ENCODE data around the gene TRIM44. TPM values are rescaled to one million over a fixed set of nuclear protein-coding genes. Genes with fewer than 3 reads are reported as not detected.
"Not testable (repeated sequence)": the region's sequence is repeated elsewhere in the genome, so short reads cannot be mapped to it uniquely, and the experiment has no call there.

The TRIM44 gene
- total RNA-seq, 1 experiment from 2014 or later = 3.6 TPM

GRCh38 chr11:35629511-35629910, 33.1 kb upstream of the TRIM44 start:
- in situ Hi-C loops (cut with HindIII; ENCODE audit: low pct_unique_long_range_greater_than_20kb, low sequenced_read_pairs) = loop anchor here (25.0 kb wide), 1 partner anchor 308 kb away; the partner anchor contains the start of gene LDLRAD3
- no peak for DNase-seq (ENCODE audit: low read depth)

GRCh38 chr11:35629914-35630313, 32.7 kb upstream of the TRIM44 start:
- peak; percentile 74 for DNase-seq (ENCODE audit: low read depth)
- in situ Hi-C loops (cut with HindIII; ENCODE audit: low pct_unique_long_range_greater_than_20kb, low sequenced_read_pairs) = loop anchor here (25.0 kb wide), 1 partner anchor 307 kb away; the partner anchor contains the start of gene LDLRAD3

- no peak for DNase-seq (ENCODE audit: low read depth)
- in situ Hi-C loops (cut with HindIII; ENCODE audit: low pct_unique_long_range_greater_than_20kb, low sequenced_read_pairs) = loop anchor here (25.0 kb wide), 1 partner anchor 305 kb away; the partner anchor contains the start of gene LDLRAD3
Observed at GRCh38 chr11:35631891-35632290, 30.7 kb upstream of the TRIM44 start.

- DNase-seq (ENCODE audit: low read depth) = no peak
- in situ Hi-C loops (cut with HindIII; ENCODE audit: low pct_unique_long_range_greater_than_20kb, low sequenced_read_pairs) = loop anchor here (25.0 kb wide), 1 partner anchor 305 kb away; the partner anchor contains the start of gene LDLRAD3
Observed at GRCh38 chr11:35632301-35632700, 30.3 kb upstream of the TRIM44 start.

GRCh38 chr11:35633827-35634423, 28.6 kb upstream of the TRIM44 start:
- DNase-seq (ENCODE audit: low read depth) = no peak
- in situ Hi-C loops (cut with HindIII; ENCODE audit: low pct_unique_long_range_greater_than_20kb, low sequenced_read_pairs) = loop anchor here (25.0 kb wide), 1 partner anchor 303 kb away; the partner anchor contains the start of gene LDLRAD3

GRCh38 chr11:35635933-35636332, 26.6 kb upstream of the TRIM44 start:
- in situ Hi-C loops (cut with HindIII; ENCODE audit: low pct_unique_long_range_greater_than_20kb, low sequenced_read_pairs) = loop anchor here (25.0 kb wide), 1 partner anchor 301 kb away; the partner anchor contains the start of gene LDLRAD3
- no peak for DNase-seq (ENCODE audit: low read depth)

GRCh38 chr11:35639591-35640179, 22.9 kb upstream of the TRIM44 start:
- no peak for DNase-seq (ENCODE audit: low read depth)
- in situ Hi-C loops (cut with HindIII; ENCODE audit: low pct_unique_long_range_greater_than_20kb, low sequenced_read_pairs) = loop anchor here (25.0 kb wide), 1 partner anchor 298 kb away; the partner anchor contains the start of gene LDLRAD3

GRCh38 chr11:35641171-35641897, 21.2 kb upstream of the TRIM44 start:
- in situ Hi-C loops (cut with HindIII; ENCODE audit: low pct_unique_long_range_greater_than_20kb, low sequenced_read_pairs) = loop anchor here (25.0 kb wide), 1 partner anchor 296 kb away; the partner anchor contains the start of gene LDLRAD3

GRCh38 chr11:35641964-35642363, 20.6 kb upstream of the TRIM44 start:
- in situ Hi-C loops (cut with HindIII; ENCODE audit: low pct_unique_long_range_greater_than_20kb, low sequenced_read_pairs) = loop anchor here (25.0 kb wide), 1 partner anchor 295 kb away; the partner anchor contains the start of gene LDLRAD3
- DNase-seq (ENCODE audit: low read depth) = no peak

More at GRCh38 chr11:35641171-35641897, 21.2 kb upstream of the TRIM44 start:
- no peak for DNase-seq (ENCODE audit: low read depth)

GRCh38 chr11:35647421-35648093, 15.0 kb upstream of the TRIM44 start:
- in situ Hi-C loops (cut with HindIII; ENCODE audit: low pct_unique_long_range_greater_than_20kb, low sequenced_read_pairs) = loop anchor here (25.0 kb wide), 1 partner anchor 290 kb away; the partner anchor contains the start of gene LDLRAD3
- DNase-seq (ENCODE audit: low read depth) = no peak

- DNase-seq (ENCODE audit: low read depth) = no peak
- in situ Hi-C loops (cut with HindIII; ENCODE audit: low pct_unique_long_range_greater_than_20kb, low sequenced_read_pairs) = no loop called here
Observed at GRCh38 chr11:35650006-35650405, 12.6 kb upstream of the TRIM44 start.

- DNase-seq (ENCODE audit: low read depth) = no peak
Observed at GRCh38 chr11:35650467-35650866, 12.1 kb upstream of the TRIM44 start.

GRCh38 chr11:35651263-35651662, 11.3 kb upstream of the TRIM44 start:
- in situ Hi-C loops (cut with HindIII; ENCODE audit: low pct_unique_long_range_greater_than_20kb, low sequenced_read_pairs) = no loop called here
- DNase-seq (ENCODE audit: low read depth) = no peak

More at GRCh38 chr11:35650467-35650866, 12.1 kb upstream of the TRIM44 start:
- in situ Hi-C loops (cut with HindIII; ENCODE audit: low pct_unique_long_range_greater_than_20kb, low sequenced_read_pairs) = no loop called here

GRCh38 chr11:35652786-35653185, 9.8 kb upstream of the TRIM44 start:
- in situ Hi-C loops (cut with HindIII; ENCODE audit: low pct_unique_long_range_greater_than_20kb, low sequenced_read_pairs) = not testable (repeated sequence)

GRCh38 chr11:35654711-35655110, 7.9 kb upstream of the TRIM44 start:
- in situ Hi-C loops (cut with HindIII; ENCODE audit: low pct_unique_long_range_greater_than_20kb, low sequenced_read_pairs) = no loop called here

More at GRCh38 chr11:35652786-35653185, 9.8 kb upstream of the TRIM44 start:
- DNase-seq (ENCODE audit: low read depth) = not testable (repeated sequence)

GRCh38 chr11:35655254-35655653, 7.3 kb upstream of the TRIM44 start:
- in situ Hi-C loops (cut with HindIII; ENCODE audit: low pct_unique_long_range_greater_than_20kb, low sequenced_read_pairs) = no loop called here
- no peak for DNase-seq (ENCODE audit: low read depth)

More at GRCh38 chr11:35654711-35655110, 7.9 kb upstream of the TRIM44 start:
- DNase-seq (ENCODE audit: low read depth) = no peak

GRCh38 chr11:35655856-35656255, 6.7 kb upstream of the TRIM44 start:
- DNase-seq (ENCODE audit: low read depth) = no peak
- in situ Hi-C loops (cut with HindIII; ENCODE audit: low pct_unique_long_range_greater_than_20kb, low sequenced_read_pairs) = no loop called here
